Neural cell (in vitro differentiated cells): ENCODE results near the gene AFAP1L1. TPM values are rescaled to one million over a fixed set of nuclear protein-coding genes. Genes with fewer than 3 reads are reported as not detected.

ENCODE experiments used
- H2AFZ ChIP-seq: fragments of 200-600, 300-800 bp; sonication (generic), shearing (Covaris generic); 2 replicates; pipeline ENCODE4 v1.6.0; 2014; ENCODE audit warnings: low read depth, mild to moderate bottlenecking, antibody characterized with exemption, low read length, moderate library complexity
- H3F3A ChIP-seq: fragments of 200-600 bp; shearing (Covaris generic); 2 replicates; pipeline ENCODE4 v1.6.1; 2016; ENCODE audit warnings: mild to moderate bottlenecking, moderate library complexity, mixed read lengths, antibody characterized with exemption, low read length; ENCODE audit not compliant: insufficient read depth, poor library complexity, severe bottlenecking
- H3K27ac ChIP-seq: fragments of 200-600, 300-800 bp; sonication (generic), shearing (Covaris generic); 2 replicates; pipeline ENCODE4 v1.5.1; 2014; ENCODE audit warnings: mild to moderate bottlenecking, low read length, moderate library complexity
- H3K27me3 ChIP-seq: fragments of 300-800, 200-600 bp; sonication (generic), shearing (Covaris generic); 2 replicates; pipeline ENCODE4 v1.6.0; 2014; ENCODE audit warnings: mild to moderate bottlenecking, low read depth, low read length, moderate library complexity; ENCODE audit not compliant: insufficient read depth
- H3K36me3 ChIP-seq: fragments of 300-800, 200-600 bp; sonication (generic), shearing (Covaris generic); 2 replicates; pipeline ENCODE4 v1.5.1; 2014; ENCODE audit warnings: mild to moderate bottlenecking, antibody characterized with exemption, low read length, moderate library complexity; ENCODE audit not compliant: insufficient read depth
- H3K4me2 ChIP-seq: fragments of 300-800, 200-600 bp; sonication (generic), shearing (Covaris generic); 2 replicates; pipeline ENCODE4 v1.6.0; 2014; ENCODE audit warnings: mild to moderate bottlenecking, low read length
- H3K4me3 ChIP-seq: fragments of 300-800, 200-600 bp; sonication (generic), shearing (Covaris generic); 2 replicates; pipeline ENCODE4 v1.5.1; 2014; ENCODE audit warnings: mild to moderate bottlenecking, low read length, moderate library complexity
- H3K79me2 ChIP-seq: fragments of 200-600 bp; shearing (Covaris generic); replicated peaks from 2 replicates; pipeline ENCODE4 v1.6.0; 2014; ENCODE audit warnings: mild to moderate bottlenecking, low read length, moderate library complexity; ENCODE audit not compliant: insufficient read depth
- H3K9ac ChIP-seq: fragments of 300-800, 200-600 bp; sonication (generic), shearing (Covaris generic); 2 replicates; pipeline ENCODE4 v1.6.1; 2016; ENCODE audit warnings: mild to moderate bottlenecking, low read length, mixed read lengths
- H3K9me2 ChIP-seq: fragments of 200-600 bp; shearing (Covaris generic); 2 replicates; pipeline ENCODE4 v1.6.1; 2016; ENCODE audit warnings: mild to moderate bottlenecking, low read length, mixed read lengths; ENCODE audit not compliant: insufficient read depth
- H3K9me3 ChIP-seq: fragments of 200-600, 300-800 bp; sonication (generic), shearing (Covaris generic); 2 replicates; pipeline ENCODE4 v1.6.1; 2016; ENCODE audit warnings: mild to moderate bottlenecking, mixed run types, low read length, moderate library complexity, mixed read lengths
- H4K20me1 ChIP-seq: fragments of 200-600 bp; shearing (Covaris generic); 2 replicates; pipeline ENCODE4 v1.6.1; 2016; ENCODE audit warnings: mild to moderate bottlenecking, mixed run types; ENCODE audit not compliant: insufficient read depth
- EP300 ChIP-seq: fragments of 450-650 bp; conservative IDR thresholded peaks from 2 replicates; pipeline ENCODE4 v1.6.1; 2014; ENCODE audit warnings: antibody characterized with exemption, mild to moderate bottlenecking, moderate library complexity; ENCODE audit not compliant: poor library complexity, severe bottlenecking
- EZH2 ChIP-seq: fragments of 200-600, 300-800 bp; shearing (Covaris generic), sonication (generic); IDR thresholded peaks from 2 replicates; pipeline ENCODE4 v1.6.1; 2014; ENCODE audit warnings: antibody characterized with exemption, low read length, borderline replicate concordance, mild to moderate bottlenecking; ENCODE audit not compliant: insufficient read depth, poor library complexity, severe bottlenecking
- MXI1 ChIP-seq: fragments of 450-650 bp; conservative IDR thresholded peaks from 2 replicates; pipeline ENCODE4 v1.6.1; 2014; ENCODE audit warnings: antibody characterized with exemption, mild to moderate bottlenecking; ENCODE audit not compliant: poor library complexity, severe bottlenecking
- POLR2AphosphoS5 ChIP-seq: IDR thresholded peaks from 2 replicates; pipeline ENCODE4 v1.6.1; 2012
- RAD21 ChIP-seq: fragments of 450-650 bp; conservative IDR thresholded peaks from 2 replicates; pipeline ENCODE4 v1.6.1; 2014; ENCODE audit warnings: antibody characterized with exemption, mild to moderate bottlenecking, moderate library complexity
- SMC3 ChIP-seq: fragments of 450-650 bp; conservative IDR thresholded peaks from 2 replicates; pipeline ENCODE4 v1.6.1; 2014; ENCODE audit warnings: antibody characterized with exemption, mild to moderate bottlenecking, moderate library complexity; ENCODE audit not compliant: poor library complexity
- TAF1 ChIP-seq: IDR thresholded peaks from 2 replicates; pipeline ENCODE4 v1.6.1; 2012; ENCODE audit warnings: low read depth
- polyA plus RNA-seq: library from polyadenylated mRNA; depleted of rRNA; stranded (reverse); fragments of >200 nt; gene quantifications from 2 replicates; pipeline ENCODE4 v1.2.3, GENCODE V29; 2014
- TF ChIP-seq, protein P1 (sequence below): IDR thresholded peaks from 2 replicates; pipeline ENCODE4 v1.6.1; 2012; ENCODE audit warnings: borderline replicate concordance
- TF ChIP-seq, protein P2 (sequence below): fragments of 450-650 bp; IDR thresholded peaks from 2 replicates; pipeline ENCODE4 v1.5.1; 2014; ENCODE audit warnings: antibody characterized with exemption, mild to moderate bottlenecking, moderate library complexity; ENCODE audit not compliant: poor library complexity, severe bottlenecking

AFAP1L1 gene
- polyA plus RNA-seq, 1 donor from 2014 or later, result not detected

DNA sequence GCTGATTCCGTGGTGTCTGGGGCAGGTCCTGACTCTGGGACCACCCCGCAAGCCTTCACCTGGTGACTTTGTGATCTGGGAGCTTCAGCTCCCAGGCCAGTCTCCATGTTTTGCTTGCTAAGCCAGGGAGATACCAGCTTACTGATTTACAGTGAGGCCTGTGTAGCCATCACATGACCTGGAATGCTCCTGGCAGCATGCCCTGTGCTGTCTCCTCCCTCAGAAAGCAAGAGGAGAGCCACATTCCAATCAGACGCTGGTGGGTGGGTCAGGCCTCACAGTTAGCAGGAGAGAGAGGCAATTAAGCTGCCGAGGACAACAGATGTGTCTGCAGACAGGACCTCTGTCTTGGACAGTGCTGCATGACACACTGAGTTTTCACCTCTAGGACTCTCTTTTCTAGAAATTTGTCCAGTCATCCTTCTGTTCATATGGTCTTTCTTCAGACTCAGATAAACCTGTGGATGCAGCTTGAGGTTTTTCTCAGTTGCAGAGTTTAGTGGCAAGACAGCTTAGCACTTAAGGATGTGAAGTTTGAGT is 49.2 kb downstream of the AFAP1L1 start:
- no peak overlapping the region for H3K9ac ChIP-seq
- TF ChIP-seq SMC3, result no peak
- TF ChIP-seq EP300, result no peak
- TF ChIP-seq TAF1, result no peak
- no peak for TF ChIP-seq EZH2
- TF ChIP-seq, protein P1, sequence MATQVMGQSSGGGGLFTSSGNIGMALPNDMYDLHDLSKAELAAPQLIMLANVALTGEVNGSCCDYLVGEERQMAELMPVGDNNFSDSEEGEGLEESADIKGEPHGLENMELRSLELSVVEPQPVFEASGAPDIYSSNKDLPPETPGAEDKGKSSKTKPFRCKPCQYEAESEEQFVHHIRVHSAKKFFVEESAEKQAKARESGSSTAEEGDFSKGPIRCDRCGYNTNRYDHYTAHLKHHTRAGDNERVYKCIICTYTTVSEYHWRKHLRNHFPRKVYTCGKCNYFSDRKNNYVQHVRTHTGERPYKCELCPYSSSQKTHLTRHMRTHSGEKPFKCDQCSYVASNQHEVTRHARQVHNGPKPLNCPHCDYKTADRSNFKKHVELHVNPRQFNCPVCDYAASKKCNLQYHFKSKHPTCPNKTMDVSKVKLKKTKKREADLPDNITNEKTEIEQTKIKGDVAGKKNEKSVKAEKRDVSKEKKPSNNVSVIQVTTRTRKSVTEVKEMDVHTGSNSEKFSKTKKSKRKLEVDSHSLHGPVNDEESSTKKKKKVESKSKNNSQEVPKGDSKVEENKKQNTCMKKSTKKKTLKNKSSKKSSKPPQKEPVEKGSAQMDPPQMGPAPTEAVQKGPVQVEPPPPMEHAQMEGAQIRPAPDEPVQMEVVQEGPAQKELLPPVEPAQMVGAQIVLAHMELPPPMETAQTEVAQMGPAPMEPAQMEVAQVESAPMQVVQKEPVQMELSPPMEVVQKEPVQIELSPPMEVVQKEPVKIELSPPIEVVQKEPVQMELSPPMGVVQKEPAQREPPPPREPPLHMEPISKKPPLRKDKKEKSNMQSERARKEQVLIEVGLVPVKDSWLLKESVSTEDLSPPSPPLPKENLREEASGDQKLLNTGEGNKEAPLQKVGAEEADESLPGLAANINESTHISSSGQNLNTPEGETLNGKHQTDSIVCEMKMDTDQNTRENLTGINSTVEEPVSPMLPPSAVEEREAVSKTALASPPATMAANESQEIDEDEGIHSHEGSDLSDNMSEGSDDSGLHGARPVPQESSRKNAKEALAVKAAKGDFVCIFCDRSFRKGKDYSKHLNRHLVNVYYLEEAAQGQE, result no peak
- TF ChIP-seq, protein P2, sequence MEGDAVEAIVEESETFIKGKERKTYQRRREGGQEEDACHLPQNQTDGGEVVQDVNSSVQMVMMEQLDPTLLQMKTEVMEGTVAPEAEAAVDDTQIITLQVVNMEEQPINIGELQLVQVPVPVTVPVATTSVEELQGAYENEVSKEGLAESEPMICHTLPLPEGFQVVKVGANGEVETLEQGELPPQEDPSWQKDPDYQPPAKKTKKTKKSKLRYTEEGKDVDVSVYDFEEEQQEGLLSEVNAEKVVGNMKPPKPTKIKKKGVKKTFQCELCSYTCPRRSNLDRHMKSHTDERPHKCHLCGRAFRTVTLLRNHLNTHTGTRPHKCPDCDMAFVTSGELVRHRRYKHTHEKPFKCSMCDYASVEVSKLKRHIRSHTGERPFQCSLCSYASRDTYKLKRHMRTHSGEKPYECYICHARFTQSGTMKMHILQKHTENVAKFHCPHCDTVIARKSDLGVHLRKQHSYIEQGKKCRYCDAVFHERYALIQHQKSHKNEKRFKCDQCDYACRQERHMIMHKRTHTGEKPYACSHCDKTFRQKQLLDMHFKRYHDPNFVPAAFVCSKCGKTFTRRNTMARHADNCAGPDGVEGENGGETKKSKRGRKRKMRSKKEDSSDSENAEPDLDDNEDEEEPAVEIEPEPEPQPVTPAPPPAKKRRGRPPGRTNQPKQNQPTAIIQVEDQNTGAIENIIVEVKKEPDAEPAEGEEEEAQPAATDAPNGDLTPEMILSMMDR, result no peak
- TF ChIP-seq RAD21, result no peak
- no peak for TF ChIP-seq POLR2AphosphoS5
- TF ChIP-seq MXI1, result no peak
- no peaks in the 10 kb centered on the region for H3K27me3 ChIP-seq
- H3K79me2 ChIP-seq, result no peaks in the 10 kb centered on the region
- no peaks in the 10 kb centered on the region for H3K9me3 ChIP-seq
- H3K4me2 ChIP-seq, result no peak overlapping the region
- no peaks in the 10 kb centered on the region for H3K9me2 ChIP-seq
- no peak overlapping the region for H3K27ac ChIP-seq
- H4K20me1 ChIP-seq, result no peaks in the 10 kb centered on the region
- no peaks in the 10 kb centered on the region for H3F3A ChIP-seq
- H3K4me3 ChIP-seq, result no peak overlapping the region
- no peak overlapping the region for H2AFZ ChIP-seq
- H3K36me3 ChIP-seq, result no peaks in the 10 kb centered on the region

DNA sequence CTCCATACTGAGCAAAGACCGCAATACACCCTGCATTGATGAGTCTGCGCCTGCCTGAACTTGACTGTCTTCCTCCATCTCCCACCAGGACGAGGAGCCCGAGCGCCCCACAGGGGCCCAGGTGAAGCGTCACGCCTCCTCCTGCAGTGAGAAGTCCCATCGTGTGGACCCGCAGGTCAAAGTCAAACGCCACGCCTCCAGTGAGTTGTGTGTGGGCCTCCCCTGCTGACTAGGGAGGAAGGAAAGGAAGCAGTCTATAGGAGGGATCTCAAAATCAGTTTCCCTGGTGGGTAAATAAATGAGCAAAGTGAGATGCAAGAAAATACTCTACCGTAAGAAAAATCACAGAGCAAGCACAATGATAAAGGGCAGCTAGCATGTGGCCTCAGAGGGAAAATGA is 50.9 kb downstream of the AFAP1L1 start:
- H3K79me2 ChIP-seq, result no peaks in the 10 kb centered on the region
- H3K9ac ChIP-seq, result no peak overlapping the region
- no peaks in the 10 kb centered on the region for H3K9me3 ChIP-seq
- no peak for TF ChIP-seq SMC3
- TF ChIP-seq, protein P2, result no peak
- TF ChIP-seq EP300, result no peak
- no peak for TF ChIP-seq POLR2AphosphoS5
- H2AFZ ChIP-seq, result no peak overlapping the region
- no peak overlapping the region for H3K4me3 ChIP-seq
- no peaks in the 10 kb centered on the region for H4K20me1 ChIP-seq
- H3K4me2 ChIP-seq, result no peak overlapping the region
- no peak overlapping the region for H3K27ac ChIP-seq
- H3K36me3 ChIP-seq, result no peaks in the 10 kb centered on the region
- no peaks in the 10 kb centered on the region for H3K9me2 ChIP-seq
- H3F3A ChIP-seq, result no peaks in the 10 kb centered on the region
- H3K27me3 ChIP-seq, result no peaks in the 10 kb centered on the region
